ENCODE results near the gene TUBGCP5.
"Not testable (repeated sequence)": the region's sequence is repeated elsewhere in the genome, so short reads cannot be mapped to it uniquely, and the experiment has no call there.

The TUBGCP5 gene

GRCh38 chr15:23003736-23004135, 35.6 kb downstream of the TUBGCP5 start:
- no peak for DNase-seq
- H3K4me1 Mint-ChIP-seq = no peaks in the 10 kb centered on the region
- no peaks in the 10 kb centered on the region for H3K27me3 Mint-ChIP-seq
- ATAC-seq = no peak
- no peak overlapping the region for H3K4me3 Mint-ChIP-seq
- H3K9me3 Mint-ChIP-seq = no peaks in the 10 kb centered on the region
- no peak overlapping the region for H3K27ac Mint-ChIP-seq

- ATAC-seq = no peak
- Mint-ChIP-seq H3K9me3 (no peaks in the 10 kb centered on the region), H3K27me3 (no peaks in the 10 kb centered on the region), H3K27ac (no peak overlapping the region), H3K4me1 (no peaks in the 10 kb centered on the region), H3K4me3 (no peak overlapping the region)
- no peak for DNase-seq
These were observed 36.4 kb downstream of the TUBGCP5 start for GRCh38 chr15:23002920-23003319.

GRCh38 chr15:22995795-22996194, 43.6 kb downstream of the TUBGCP5 start:
- Mint-ChIP-seq H3K4me3 (no peak overlapping the region), H3K9me3 (no peaks in the 10 kb centered on the region), H3K4me1 (no peaks in the 10 kb centered on the region), H3K27ac (peak overlapping the region in 1 of 2 donors; percentile 19), H3K27me3 (no peaks in the 10 kb centered on the region)
- no peak for DNase-seq
- ATAC-seq = no peak

GRCh38 chr15:22992024-22992326, 47.4 kb downstream of the TUBGCP5 start:
- Mint-ChIP-seq H3K27ac (no peak overlapping the region), H3K27me3 (no peaks in the 10 kb centered on the region), H3K4me1 (no peaks in the 10 kb centered on the region), H3K4me3 (no peak overlapping the region), H3K9me3 (no peaks in the 10 kb centered on the region)
- no peak for ATAC-seq
- DNase-seq = no peak

- Mint-ChIP-seq H3K4me1 (no peaks in the 10 kb centered on the region), H3K27me3 (no peaks in the 10 kb centered on the region), H3K4me3 (no peak overlapping the region), H3K27ac (peak overlapping the region in 1 of 2 donors; percentile 61), H3K9me3 (no peaks in the 10 kb centered on the region)
- ATAC-seq (no peak), DNase-seq (no peak)
These were observed 49.5 kb downstream of the TUBGCP5 start for GRCh38 chr15:22989576-22990477.

- Mint-ChIP-seq H3K27me3 (no peaks in the 10 kb centered on the region), H3K4me3 (no peak overlapping the region), H3K27ac (no peak overlapping the region), H3K9me3 (no peaks in the 10 kb centered on the region), H3K4me1 (no peaks in the 10 kb centered on the region)
- ATAC-seq (no peak), DNase-seq (no peak)
These were observed 50.6 kb downstream of the TUBGCP5 start for GRCh38 chr15:22988811-22989210.

- Mint-ChIP-seq H3K4me1 (peaks cover 16% of the 10 kb centered on the region), H3K27me3 (peaks cover 18% of the 10 kb centered on the region)
- H3K9me3 Mint-ChIP-seq, H3K27ac Mint-ChIP-seq, ATAC-seq, DNase-seq, H3K4me3 Mint-ChIP-seq: not testable (repeated sequence)
These were observed 57.4 kb downstream of the TUBGCP5 start for GRCh38 chr15:22981931-22982330.

- Mint-ChIP-seq H3K9me3 (no peaks in the 10 kb centered on the region), H3K27ac (no peak overlapping the region), H3K4me1 (peaks cover 16% of the 10 kb centered on the region), H3K4me3 (peak overlapping the region; percentile 68 to 73), H3K27me3 (peaks cover 18% of the 10 kb centered on the region)
- ATAC-seq (no peak), DNase-seq (no peak)
These were observed 58.1 kb downstream of the TUBGCP5 start for GRCh38 chr15:22981051-22981840.

GRCh38 chr15:22980189-22981050, 58.9 kb downstream of the TUBGCP5 start, which contains the start of gene CYFIP1:
CYFIP1 (minus strand) TSS chr15:22980368; CDS start chr15:22947285, 33,083 bp downstream.
- Mint-ChIP-seq H3K4me1 (peaks cover 16% of the 10 kb centered on the region), H3K27ac (peak within 1 kb of the TSS; percentile 7 to 80)

GRCh38 chr15:22979238-22980188, 59.9 kb downstream of the TUBGCP5 start:
- Mint-ChIP-seq H3K4me1 (peaks cover 16% of the 10 kb centered on the region), H3K27me3 (peaks cover 18% of the 10 kb centered on the region), H3K9me3 (no peaks in the 10 kb centered on the region), H3K4me3 (peak overlapping the region; percentile 91 to 93), H3K27ac (peak overlapping the region; percentile 7 to 80)
- ATAC-seq (peak; percentile 74), DNase-seq (peak; percentile 35 to 43)

More at GRCh38 chr15:22980189-22981050, 58.9 kb downstream of the TUBGCP5 start, which contains the start of gene CYFIP1:
- peak; percentile 20 to 23 for DNase-seq
- H3K27me3 Mint-ChIP-seq = peaks cover 18% of the 10 kb centered on the region
- no peaks in the 10 kb centered on the region for H3K9me3 Mint-ChIP-seq
- ATAC-seq = peak; percentile 67
- H3K4me3 Mint-ChIP-seq = peak within 1 kb of the TSS; percentile 91 to 93

- ATAC-seq (peak; percentile 64), DNase-seq (no peak)
- peaks cover 16% of the 10 kb centered on the region for H3K4me1 Mint-ChIP-seq
- H3K9me3 Mint-ChIP-seq = no peaks in the 10 kb centered on the region
- peaks cover 18% of the 10 kb centered on the region for H3K27me3 Mint-ChIP-seq
- H3K4me3 Mint-ChIP-seq = peak overlapping the region; percentile 91 to 93
- H3K27ac Mint-ChIP-seq = peak overlapping the region in 1 of 2 donors; percentile 7
These were observed 60.6 kb downstream of the TUBGCP5 start for GRCh38 chr15:22978691-22979237.

- H3K27me3 Mint-ChIP-seq = peaks cover 23% of the 10 kb centered on the region
- ATAC-seq (no peak), DNase-seq (no peak)
- no peaks in the 10 kb centered on the region for H3K9me3 Mint-ChIP-seq
- no peak overlapping the region for H3K4me3 Mint-ChIP-seq
- peak overlapping the region in 1 of 2 donors; percentile 15 for H3K27ac Mint-ChIP-seq
- peaks cover 20% of the 10 kb centered on the region for H3K4me1 Mint-ChIP-seq
These were observed 64.6 kb downstream of the TUBGCP5 start for GRCh38 chr15:22974745-22975144.

- Mint-ChIP-seq H3K27me3 (peaks cover 16% of the 10 kb centered on the region), H3K4me1 (peaks cover 12% of the 10 kb centered on the region), H3K27ac (no peak overlapping the region)
These were observed 65.4 kb downstream of the TUBGCP5 start for GRCh38 chr15:22973987-22974386.

GRCh38 chr15:22973286-22973685, 66.1 kb downstream of the TUBGCP5 start:
- Mint-ChIP-seq H3K27ac (peak overlapping the region in 1 of 2 donors; percentile 23), H3K27me3 (peaks cover 9% of the 10 kb centered on the region), H3K4me3 (no peak overlapping the region), H3K9me3 (peaks cover 0 to 6% of the 10 kb centered on the region in 2 donors), H3K4me1 (peaks cover 5% of the 10 kb centered on the region)
- ATAC-seq (no peak), DNase-seq (no peak)

More at GRCh38 chr15:22973987-22974386, 65.4 kb downstream of the TUBGCP5 start:
- Mint-ChIP-seq H3K4me3 (no peak overlapping the region), H3K9me3 (peaks cover 0 to 6% of the 10 kb centered on the region in 2 donors)
- ATAC-seq = no peak
- no peak for DNase-seq

All from stimulated activated naive CD8-positive, alpha-beta T cell treated with anti-CD3 and anti-CD28 coated beads, Interleukin-15, amount 100 ng/mL, for 72 hours (primary cell).